Upper lobe of left lung (tissue), 4 donors: ENCODE results near the gene PRKAR1B.

Experiments
- CTCF ChIP-seq, 6 experiments: fragments of 450-650 bp in 4 of 6; fragments of 200-600 bp in 2 of 6; sonication (generic) in 2 of 6; IDR thresholded peaks; one replicate each; pipeline ENCODE4 v1.5.1; 2016 to 2019; ENCODE audit warnings: antibody characterized with exemption in 6 of 6
- EP300 ChIP-seq, 4 donors: sonication (generic); formaldehyde crosslinking; IDR thresholded peaks; one replicate each; pipeline ENCODE4 v1.5.1; 2017; ENCODE audit warnings: antibody characterized with exemption in 4 of 4, control low read depth in 2 of 4
- POLR2A ChIP-seq, 4 donors: fragments of 450-650 bp; IDR thresholded peaks; one replicate each; pipeline ENCODE4 v1.5.1; 2016 to 2017; ENCODE audit warnings: antibody characterized with exemption in 4 of 4, mild to moderate bottlenecking in 2 of 4
- POLR2AphosphoS5 ChIP-seq, 2 donors: sonication (generic); formaldehyde crosslinking; IDR thresholded peaks; one replicate each; pipeline ENCODE4 v1.5.1; 2017; ENCODE audit warnings: antibody characterized with exemption in 2 of 2

GRCh38 chr7:600149-601035, 126.7 kb downstream of the PRKAR1B start:
- no peak for TF ChIP-seq CTCF (IDR thresholded peaks at IDR 0.05)
- TF ChIP-seq POLR2A (IDR thresholded peaks at IDR 0.05), result no peak
- TF ChIP-seq POLR2AphosphoS5 (IDR thresholded peaks at IDR 0.05), result no peak
- no peak for TF ChIP-seq EP300 (IDR thresholded peaks at IDR 0.05)
